K562 (cell line): ENCODE results near the gene HOXD9. TPM values are rescaled to one million over a fixed set of nuclear protein-coding genes. Genes with fewer than 3 reads are reported as not detected.

ENCODE experiments used
- ATAC-seq: fragments of 200-7000 bp; cut with Tn5 transposase; 3 replicates; pipeline ENCODE4 v1.9.1; 2020; ENCODE audit warnings: moderate library complexity
- BruUV-seq: library from RNA; stranded (reverse); fragments of 400-500 nt; replicated peaks from 2 replicates; lab custom pipeline; 2021; lab: Mats Ljungman, UMichigan
- CTCF ChIA-PET: fragments of 300-600 bp; formaldehyde crosslinking; extraction: SDS; loops from one replicate; lab custom pipeline; 2021; ENCODE audit warnings: low intra/inter-chr PET ratio; lab: Yijun Ruan, JAX
- POLR2A ChIA-PET: fragments of 300-600, 350-650 bp; sonication (Branson Sonifier 250); formaldehyde crosslinking; extraction: SDS; loops from one replicate; lab custom pipeline; 2021; ENCODE audit warnings: antibody characterized with exemption, inconsistent platforms; lab: Yijun Ruan, JAX
- DNase-seq, 4 experiments: peaks; one replicate each; pipeline versions ENCODE4 v3.0.0 to v3.0.0-alpha.2; 2011 to 2018; ENCODE audit warnings: low spot score in 3 of 4, mixed read lengths in 3 of 4; ENCODE audit errors: extremely low read depth in 1 of 4
- FAIRE-seq: peaks from 2 replicates; lab custom pipeline; 2011; peaks lifted over from hg19 to GRCh38; lab: Jason Lieb, UNC
- H2AFZ ChIP-seq: 2 replicates; pipeline ENCODE4 v1.6.0; 2011; ENCODE audit warnings: low read depth, low read length, control low read depth, inconsistent platforms
- H3K27ac ChIP-seq: fragments of 200-600 bp; 3 replicates; pipeline ENCODE4 v1.8.0; 2011; ENCODE audit warnings: low read depth, mild to moderate bottlenecking, control low read depth, inconsistent platforms, low read length, moderate library complexity, mixed read lengths; ENCODE audit errors: extremely low read depth
- H3K27me3 ChIP-seq, 2 experiments: fragments of 300-600 bp in 1 of 2; 2 replicates in 1 of 2; 3 replicates in 1 of 2; pipeline versions ENCODE4 v1.6.0 to v1.8.0; 2011; ENCODE audit warnings: inconsistent platforms in 2 of 2, low read length in 2 of 2, mild to moderate bottlenecking in 1 of 2, mixed read lengths in 1 of 2, moderate library complexity in 1 of 2; ENCODE audit not compliant: control insufficient read depth in 2 of 2, insufficient read depth in 2 of 2
- H3K36me3 ChIP-seq: fragments of 300-600 bp; 3 replicates; pipeline ENCODE4 v1.8.0; 2011; ENCODE audit warnings: mild to moderate bottlenecking, low read length, inconsistent platforms; ENCODE audit not compliant: control insufficient read depth, insufficient read depth
- H3K4me1 ChIP-seq, 2 experiments: fragments of 200-600 bp in 1 of 2; replicated peaks in 1 of 2; 2 replicates in 1 of 2; 3 replicates in 1 of 2; pipeline versions ENCODE4 v1.5.1 to v1.8.0; 2011; ENCODE audit warnings: inconsistent platforms in 2 of 2, low read length in 2 of 2, mild to moderate bottlenecking in 1 of 2, mixed read lengths in 1 of 2, moderate library complexity in 1 of 2; ENCODE audit not compliant: control insufficient read depth in 2 of 2, insufficient read depth in 2 of 2
- H3K4me2 ChIP-seq: 2 replicates; pipeline ENCODE4 v1.6.1; 2011; ENCODE audit warnings: low read length, control low read depth, inconsistent platforms, mixed read lengths; ENCODE audit not compliant: insufficient read depth
- H3K4me3 ChIP-seq: fragments of 200-600 bp; sonication (generic), shearing (Covaris generic); 2 replicates; pipeline ENCODE4 v1.5.1; 2016; ENCODE audit warnings: control low read depth, inconsistent platforms
- H3K79me2 ChIP-seq: fragments of 200-600 bp; 3 replicates; pipeline ENCODE4 v1.8.0; 2011; ENCODE audit warnings: low read length, inconsistent platforms; ENCODE audit not compliant: control insufficient read depth, insufficient read depth
- H3K9ac ChIP-seq, 2 experiments: 2 replicates each; pipeline versions ENCODE4 v1.6.0 to v1.6.1; 2011; ENCODE audit warnings: low read depth in 2 of 2, low read length in 2 of 2, control low read depth in 1 of 2, inconsistent platforms in 1 of 2, mild to moderate bottlenecking in 1 of 2, mixed read lengths in 1 of 2; ENCODE audit not compliant: insufficient read depth in 1 of 2
- H3K9me1 ChIP-seq: one replicate; pipeline ENCODE4 v1.6.0; 2011; ENCODE audit warnings: inconsistent platforms, mild to moderate bottlenecking, low read length, moderate library complexity; ENCODE audit not compliant: control insufficient read depth, insufficient read depth
- H3K9me3 ChIP-seq: replicated peaks from 2 replicates; pipeline ENCODE4 v1.5.1; 2011; ENCODE audit warnings: low read depth, low read length, inconsistent platforms; ENCODE audit not compliant: control insufficient read depth, insufficient read depth
- H4K20me1 ChIP-seq: replicated peaks from 2 replicates; pipeline ENCODE4 v1.6.1; 2011; ENCODE audit warnings: low read length, inconsistent platforms, mixed read lengths; ENCODE audit not compliant: control insufficient read depth, insufficient read depth
- SRF ChIP-seq, 2 experiments: fragments of 250-450, 450-650 bp in 1 of 2; sonication (Bioruptor Pico) in 1 of 2; sonication (generic) in 1 of 2; formaldehyde crosslinking; IDR thresholded peaks; 2 replicates each; pipeline versions ENCODE4 v1.5.0 to v1.5.1; 2020 to 2022; ENCODE audit warnings: mild to moderate bottlenecking in 1 of 2, missing genetic modification reagents in 1 of 2
- ZBTB5 ChIP-seq: fragments of 450-650 bp; IDR thresholded peaks from 2 replicates; pipeline ENCODE4 v1.6.1; 2017; ENCODE audit warnings: antibody characterized with exemption
- WGBS: fragments of 100-300 bp; shearing (Covaris generic); methylation state at CpG from one replicate; pipeline ENCODE4 v1.1.6; 2016; ENCODE audit warnings: low coverage, mixed read lengths; ENCODE audit not compliant: insufficient coverage; ENCODE audit errors: missing lambda C conversion rate; 5-methylcytosine and 5-hydroxymethylcytosine counted together
- in situ Hi-C: fragments of 300-500 bp; cut with MboI; formaldehyde crosslinking; loops from 4 replicates; pipeline ENCODE4 v1.15.0; 2018; ENCODE audit warnings: inconsistent platforms, mixed read lengths
- intact Hi-C: fragments of 100-400 bp; cut with micrococcal nuclease; formaldehyde crosslinking; loops from 2 replicates; pipeline ENCODE4 v1.14.2; 2022
- polyA plus RNA-seq, 8 experiments: library from polyadenylated mRNA; depleted of rRNA in 4 of 8; stranded (reverse) in 5 of 8; unstranded in 3 of 8; fragments of >200 nt; fragmentation: Nextera tagmentation in 2 of 8; fragmentation: Illumina TruSeq in 1 of 8; extraction: Ambion mirVana in 2 of 8; extraction: Trizol in 1 of 8; gene quantifications; 2 replicates each; pipeline versions ENCODE4 v1.2.1 to v1.2.3, GENCODE V29; 2011 to 2014; ENCODE audit warnings: inconsistent platforms in 1 of 8, missing spikeins in 1 of 8
- total RNA-seq, 7 experiments: library from RNA; depleted of rRNA in 6 of 7; stranded (reverse); fragments of >200 nt in 6 of 7; fragmentation: Illumina TruSeq in 2 of 7; extraction: Trizol in 2 of 7; gene quantifications; 2 replicates each; pipeline versions ENCODE4 v1.2.1 to v1.2.3, GENCODE V29; 2011 to 2021; ENCODE audit warnings: low replicate concordance in 1 of 7

HOXD9 gene
- total and polyA plus RNA-seq, 9 of the 15 experiments (the other 6 are each of a cell fraction or from before 2014, with no cell fraction given): not detected

GRCh38 chr2:176169711-176170110 lies 47.2 kb downstream of the HOXD9 start:
- Histone ChIP-seq H3K9ac (no peak overlapping the region), H3K4me2 (no peak overlapping the region), H3K79me2 (no peaks in the 10 kb centered on the region), H2AFZ (no peak overlapping the region), H3K9me3 (no peaks in the 10 kb centered on the region), H3K27me3 (peaks cover 40 to 45% of the 10 kb centered on the region in 2 experiments), H4K20me1 (no peaks in the 10 kb centered on the region; the same call in 1 of the 2 replicates), H3K4me3 (no peak overlapping the region), H3K4me1 (peaks cover 0 to 25% of the 10 kb centered on the region in 2 experiments; a peak in 3 of 5 replicates), H3K27ac (no peak overlapping the region), H3K9me1 (no peaks in the 10 kb centered on the region), H3K36me3 (no peaks in the 10 kb centered on the region)
- BruUV-seq: no TSS peak
- TF ChIP-seq ZBTB5: no peak
- peak in 1 of 2 experiments; percentile 58; a peak in 1 of 4 replicates for TF ChIP-seq SRF (CRISPR knock-in tag; IDR thresholded peaks at IDR 0.05)
- ChIA-PET CTCF (no interaction called here), POLR2A (no interaction called here)
- DNase-seq (no peak), FAIRE-seq (no peak), ATAC-seq (no peak)
- intact Hi-C loops (no loop called here), in situ Hi-C loops (no loop called here)
- WGBS: 0% methylated on average over 2 of the region's 2 CpGs
